Adrenal gland (tissue), 5 donors: ENCODE results near the gene GRM8.

Experiments used
- POLR2A ChIP-seq, 2 donors: fragments of 450-650 bp; IDR thresholded peaks; one replicate each; pipeline ENCODE4 v1.6.1; 2017; ENCODE audit warnings: antibody characterized with exemption in 2 of 2, mild to moderate bottlenecking in 2 of 2, moderate library complexity in 1 of 2
- TF ChIP-seq, protein P1 (sequence below), 6 experiments: fragments of 450-650 bp in 4 of 6; fragments of 200-600 bp in 2 of 6; sonication (generic) in 1 of 6; IDR thresholded peaks; 1 replicate in 5 of 6; 2 replicates in 1 of 6; pipeline versions ENCODE4 v1.5.1 to v1.8.0; 2016 to 2021; ENCODE audit warnings: antibody characterized with exemption in 6 of 6, mild to moderate bottlenecking in 2 of 6, moderate library complexity in 1 of 6
- donor health status: DM: no; HTN: no; CAD: no.

DNA sequence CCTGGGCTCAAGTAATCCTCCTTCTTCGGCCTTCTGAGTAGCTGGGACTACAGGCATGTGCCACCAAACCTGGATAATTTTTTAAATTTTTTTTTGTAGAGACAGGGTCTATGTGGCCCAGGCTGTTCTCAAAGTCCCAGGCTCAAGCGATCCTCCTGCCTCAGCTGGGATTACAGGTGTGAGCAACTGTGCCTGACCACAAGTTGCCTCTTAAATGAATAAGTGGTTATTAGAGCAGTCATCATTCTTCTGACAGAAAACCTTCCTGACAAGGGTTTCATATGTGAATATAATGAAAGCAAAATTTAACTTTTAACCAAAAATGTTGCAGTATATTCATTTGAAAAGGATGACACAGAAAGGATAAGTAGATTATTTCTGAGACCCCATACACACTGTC is 532.5 kb downstream of the GRM8 start:
- TF ChIP-seq, protein P1, sequence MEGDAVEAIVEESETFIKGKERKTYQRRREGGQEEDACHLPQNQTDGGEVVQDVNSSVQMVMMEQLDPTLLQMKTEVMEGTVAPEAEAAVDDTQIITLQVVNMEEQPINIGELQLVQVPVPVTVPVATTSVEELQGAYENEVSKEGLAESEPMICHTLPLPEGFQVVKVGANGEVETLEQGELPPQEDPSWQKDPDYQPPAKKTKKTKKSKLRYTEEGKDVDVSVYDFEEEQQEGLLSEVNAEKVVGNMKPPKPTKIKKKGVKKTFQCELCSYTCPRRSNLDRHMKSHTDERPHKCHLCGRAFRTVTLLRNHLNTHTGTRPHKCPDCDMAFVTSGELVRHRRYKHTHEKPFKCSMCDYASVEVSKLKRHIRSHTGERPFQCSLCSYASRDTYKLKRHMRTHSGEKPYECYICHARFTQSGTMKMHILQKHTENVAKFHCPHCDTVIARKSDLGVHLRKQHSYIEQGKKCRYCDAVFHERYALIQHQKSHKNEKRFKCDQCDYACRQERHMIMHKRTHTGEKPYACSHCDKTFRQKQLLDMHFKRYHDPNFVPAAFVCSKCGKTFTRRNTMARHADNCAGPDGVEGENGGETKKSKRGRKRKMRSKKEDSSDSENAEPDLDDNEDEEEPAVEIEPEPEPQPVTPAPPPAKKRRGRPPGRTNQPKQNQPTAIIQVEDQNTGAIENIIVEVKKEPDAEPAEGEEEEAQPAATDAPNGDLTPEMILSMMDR (IDR thresholded peaks at IDR 0.05): no peak
- no peak for TF ChIP-seq POLR2A (IDR thresholded peaks at IDR 0.05)
